ENCODE data around the gene LUM. TPM values are rescaled to one million over a fixed set of nuclear protein-coding genes. Genes with fewer than 3 reads are reported as not detected.

Gene LUM
- total RNA-seq, 2 donors from 2014 or later, result 35.9 to 93.7 TPM

GRCh38 chr12:91109581-91110310 lies 1.5 kb downstream of the LUM start:
- intact Hi-C loops (cut with DNase I), result no loop called here
- no peak for TF ChIP-seq POLR2A (IDR thresholded peaks at IDR 0.05)
- no peak for TF ChIP-seq CTCF (IDR thresholded peaks at IDR 0.05)
- no peaks in the 10 kb centered on the region for H3K9me3 ChIP-seq
- no peaks in the 10 kb centered on the region for H3K27me3 ChIP-seq
- H3K4me3 ChIP-seq, result no peak overlapping the region
- H3K36me3 ChIP-seq (replicated peaks in 1 of 2; ENCODE audit: insufficient read depth in 1 of 2, low read depth in 2 of 2), result no peaks in the 10 kb centered on the region
- H3K4me1 ChIP-seq, result no peaks in the 10 kb centered on the region
- no peak for DNase-seq
- H3K27ac ChIP-seq, result peak overlapping the region in 1 of 4 donors; percentile 14
- ATAC-seq, result no peak
- WGBS, 2 donors, result 54 to 75% methylated on average over 2 of the region's 2 CpGs

GRCh38 chr12:91109148-91109564 lies 2.1 kb downstream of the LUM start:
- intact Hi-C loops (cut with DNase I), result no loop called here
- no peaks in the 10 kb centered on the region for H3K27me3 ChIP-seq
- H3K27ac ChIP-seq, result no peak overlapping the region
- WGBS, 2 donors, result 15 to 19% methylated on average over 7 of the region's 7 CpGs
- no peak overlapping the region for H3K4me3 ChIP-seq
- DNase-seq, result peak; percentile 64 to 82 (median 70)
- H3K9me3 ChIP-seq, result no peaks in the 10 kb centered on the region
- H3K4me1 ChIP-seq, result no peaks in the 10 kb centered on the region
- H3K36me3 ChIP-seq (replicated peaks in 1 of 2; ENCODE audit: insufficient read depth in 1 of 2, low read depth in 2 of 2), result no peaks in the 10 kb centered on the region
- TF ChIP-seq POLR2A (IDR thresholded peaks at IDR 0.05) (no peak), CTCF (IDR thresholded peaks at IDR 0.05) (peak; percentile 42 to 70 (median 57))
- ATAC-seq, result peak; percentile 75

DNA sequence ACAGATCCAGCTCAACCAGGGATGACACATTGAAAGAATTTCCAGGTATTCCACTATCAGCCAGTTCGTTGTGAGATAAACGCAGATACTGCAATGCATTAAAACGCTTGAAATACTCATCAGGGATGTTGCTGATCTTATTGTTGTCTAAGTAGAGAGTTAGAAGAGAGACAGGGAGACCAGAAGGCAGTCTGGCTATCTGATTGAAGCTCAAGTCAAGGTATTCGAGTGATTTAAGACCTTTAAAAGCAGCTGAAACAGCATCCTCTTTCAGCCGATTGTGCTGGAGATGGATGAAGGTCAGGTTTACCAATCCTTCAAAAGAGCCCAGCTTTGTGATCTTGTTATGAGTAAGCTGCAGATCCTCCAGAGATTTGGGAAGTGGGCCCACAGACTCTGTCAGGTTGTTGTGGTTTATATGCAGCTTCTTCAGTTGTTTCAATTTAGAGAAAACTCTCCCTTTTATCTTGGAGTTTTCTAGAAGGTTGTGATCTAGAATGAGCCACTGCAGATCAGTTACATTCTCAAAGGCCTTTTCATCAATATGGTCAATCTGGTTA lies 3.0 kb downstream of the LUM start:
- intact Hi-C loops (cut with DNase I), result no loop called here
- H3K9me3 ChIP-seq, result no peaks in the 10 kb centered on the region
- TF ChIP-seq CTCF (IDR thresholded peaks at IDR 0.05), result no peak
- H3K27ac ChIP-seq, result no peak overlapping the region
- H3K36me3 ChIP-seq (replicated peaks in 1 of 2; ENCODE audit: insufficient read depth in 1 of 2, low read depth in 2 of 2), result no peaks in the 10 kb centered on the region
- no peak for DNase-seq
- no peaks in the 10 kb centered on the region for H3K4me1 ChIP-seq
- ATAC-seq, result no peak
- no peak overlapping the region for H3K4me3 ChIP-seq
- no peaks in the 10 kb centered on the region for H3K27me3 ChIP-seq
- WGBS, 2 donors, result 55 to 68% methylated on average over 5 of the region's 5 CpGs

GRCh38 chr12:91106283-91106682 lies 5.0 kb downstream of the LUM start:
- DNase-seq, result no peak
- TF ChIP-seq CTCF (IDR thresholded peaks at IDR 0.05) (no peak), POLR2A (IDR thresholded peaks at IDR 0.05) (no peak)
- no peaks in the 10 kb centered on the region for H3K9me3 ChIP-seq
- H3K27ac ChIP-seq, result no peak overlapping the region
- no peaks in the 10 kb centered on the region for H3K36me3 ChIP-seq (replicated peaks in 1 of 2; ENCODE audit: insufficient read depth in 1 of 2, low read depth in 2 of 2)
- no peak overlapping the region for H3K4me3 ChIP-seq
- no peaks in the 10 kb centered on the region for H3K4me1 ChIP-seq
- intact Hi-C loops (cut with DNase I), result no loop called here
- H3K27me3 ChIP-seq, result no peaks in the 10 kb centered on the region
- no peak for ATAC-seq

GRCh38 chr12:91105807-91106206 lies 5.5 kb downstream of the LUM start:
- no peaks in the 10 kb centered on the region for H3K4me1 ChIP-seq
- no peak overlapping the region for H3K27ac ChIP-seq
- no peak for ATAC-seq
- 67% methylated on average over 5 of the region's 5 CpGs for WGBS, 2 donors
- DNase-seq, result no peak
- intact Hi-C loops (cut with DNase I), result no loop called here
- no peak overlapping the region for H3K4me3 ChIP-seq
- H3K9me3 ChIP-seq, result no peaks in the 10 kb centered on the region
- no peaks in the 10 kb centered on the region for H3K36me3 ChIP-seq (replicated peaks in 1 of 2; ENCODE audit: insufficient read depth in 1 of 2, low read depth in 2 of 2)
- no peaks in the 10 kb centered on the region for H3K27me3 ChIP-seq
- no peak for TF ChIP-seq CTCF (IDR thresholded peaks at IDR 0.05)

All from body of pancreas (tissue), 4 donors.